ENCODE measurements around the gene ITGB5. TPM values are rescaled to one million over a fixed set of nuclear protein-coding genes. Genes with fewer than 3 reads are reported as not detected.

The ITGB5 gene
- total RNA-seq, 1 donor from 2014 or later: 81.9 TPM

DNA sequence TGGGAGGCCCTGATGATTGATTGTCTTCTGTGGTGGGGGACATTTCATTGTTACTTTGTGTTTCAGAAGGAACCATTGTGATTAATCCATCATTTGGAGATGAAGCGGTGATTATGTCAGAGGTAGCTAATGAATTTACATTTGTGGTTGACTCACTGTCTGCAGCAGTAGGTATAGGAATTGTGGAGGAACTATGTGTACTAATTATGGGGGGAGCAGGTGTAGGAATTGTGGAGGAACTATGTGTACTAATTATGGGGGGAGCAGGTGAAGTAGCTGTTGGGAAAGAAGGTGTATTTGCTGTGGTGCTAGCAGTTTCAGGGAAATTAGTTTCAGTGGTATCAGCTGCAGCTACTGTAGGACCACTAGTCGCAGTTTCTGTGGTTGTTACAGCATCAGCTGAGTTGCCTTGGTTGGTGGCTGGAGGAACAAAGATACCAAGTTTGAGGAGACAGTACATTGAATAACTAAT, 40.4 kb upstream of the ITGB5 start:
- DNase-seq (ENCODE audit: low read depth, low spot score): no peak
- no peak overlapping the region for H3K4me3 Mint-ChIP-seq
- peaks cover 4% of the 10 kb centered on the region for H3K27me3 Mint-ChIP-seq (ENCODE audit: low read depth)
- H3K27ac Mint-ChIP-seq (ENCODE audit: unreplicated experiment): no peak overlapping the region
- H3K9me3 Mint-ChIP-seq: no peaks in the 10 kb centered on the region
- H3K4me1 Mint-ChIP-seq: no peaks in the 10 kb centered on the region
- no peaks in the 10 kb centered on the region for H3K36me3 Mint-ChIP-seq (ENCODE audit: low read depth)
- TF ChIP-seq CTCF (conservative IDR thresholded peaks at IDR 0.05): no peak

DNA sequence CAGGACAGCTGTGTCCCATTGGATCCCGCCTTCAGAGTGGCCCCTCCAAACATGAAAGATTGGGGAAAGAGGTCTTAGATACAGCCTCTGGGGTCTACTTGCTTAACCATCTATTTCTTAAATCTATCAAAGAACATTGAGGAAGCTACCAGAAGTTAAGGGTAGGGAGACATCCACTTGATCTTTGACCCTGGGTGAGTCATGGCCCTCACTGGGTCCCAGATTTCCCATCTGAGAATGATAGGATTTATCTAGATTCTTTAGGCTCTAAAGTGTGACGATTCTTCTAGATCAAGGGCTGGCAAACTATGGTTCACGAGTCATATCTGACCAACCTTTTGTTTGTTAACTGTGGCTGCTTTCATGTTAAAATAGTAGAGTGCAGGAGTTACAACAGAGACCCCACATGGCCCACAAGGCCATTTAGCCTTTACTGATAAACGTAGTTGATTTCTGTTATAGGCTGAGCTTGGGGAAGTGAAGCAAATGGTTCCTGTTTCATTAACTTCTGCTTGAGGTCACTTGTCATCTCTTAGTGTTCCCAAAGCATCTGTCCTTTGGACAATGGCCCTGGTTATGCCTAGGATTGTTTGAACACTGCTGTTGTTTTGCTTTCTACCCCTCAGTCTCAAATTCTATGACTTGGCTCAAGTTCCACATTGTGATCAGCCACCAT, 39.4 kb upstream of the ITGB5 start:
- H3K4me3 Mint-ChIP-seq: no peak overlapping the region
- H3K27me3 Mint-ChIP-seq (ENCODE audit: low read depth): peaks cover 4% of the 10 kb centered on the region
- H3K27ac Mint-ChIP-seq (ENCODE audit: unreplicated experiment): no peak overlapping the region
- no peak for DNase-seq (ENCODE audit: low read depth, low spot score)
- no peak for TF ChIP-seq CTCF (conservative IDR thresholded peaks at IDR 0.05)
- no peaks in the 10 kb centered on the region for H3K9me3 Mint-ChIP-seq
- H3K4me1 Mint-ChIP-seq: no peaks in the 10 kb centered on the region
- no peaks in the 10 kb centered on the region for H3K36me3 Mint-ChIP-seq (ENCODE audit: low read depth)

DNA sequence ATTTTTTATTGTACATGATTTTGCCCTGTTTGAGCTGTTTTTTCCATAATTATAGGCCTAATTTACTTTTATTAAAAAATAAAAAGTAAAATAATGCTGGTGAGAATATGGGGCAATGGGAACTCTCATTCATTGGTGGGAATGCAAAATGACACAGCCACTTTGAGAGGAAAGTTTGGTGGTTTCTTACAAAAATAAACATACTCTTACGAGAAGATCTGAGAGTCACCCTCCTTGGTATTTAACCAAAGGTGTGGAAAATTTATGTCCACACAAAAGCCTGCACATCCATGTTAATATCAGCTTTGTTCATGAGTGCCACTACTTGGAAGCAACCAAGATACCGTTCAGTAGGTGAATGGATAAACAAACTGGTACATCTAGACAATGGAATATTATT, 37.6 kb upstream of the ITGB5 start:
- no peak overlapping the region for H3K4me3 Mint-ChIP-seq
- peaks cover 4% of the 10 kb centered on the region for H3K27me3 Mint-ChIP-seq (ENCODE audit: low read depth)
- no peak overlapping the region for H3K27ac Mint-ChIP-seq (ENCODE audit: unreplicated experiment)
- no peak for DNase-seq (ENCODE audit: low read depth, low spot score)
- no peaks in the 10 kb centered on the region for H3K36me3 Mint-ChIP-seq (ENCODE audit: low read depth)
- TF ChIP-seq CTCF (conservative IDR thresholded peaks at IDR 0.05): no peak
- H3K9me3 Mint-ChIP-seq: no peaks in the 10 kb centered on the region
- no peaks in the 10 kb centered on the region for H3K4me1 Mint-ChIP-seq

GRCh38 chr3:124923833-124924232, 36.7 kb upstream of the ITGB5 start:
- peaks cover 4% of the 10 kb centered on the region for H3K27me3 Mint-ChIP-seq (ENCODE audit: low read depth)
- no peak overlapping the region for H3K27ac Mint-ChIP-seq (ENCODE audit: unreplicated experiment)
- H3K4me1 Mint-ChIP-seq: no peaks in the 10 kb centered on the region
- no peaks in the 10 kb centered on the region for H3K9me3 Mint-ChIP-seq
- H3K4me3 Mint-ChIP-seq: no peak overlapping the region
- no peak for DNase-seq (ENCODE audit: low read depth, low spot score)
- H3K36me3 Mint-ChIP-seq (ENCODE audit: low read depth): no peaks in the 10 kb centered on the region
- no peak for TF ChIP-seq CTCF (conservative IDR thresholded peaks at IDR 0.05)

GRCh38 chr3:124920718-124921117, 33.6 kb upstream of the ITGB5 start:
- Mint-ChIP-seq H3K27ac (ENCODE audit: unreplicated experiment) (no peak overlapping the region), H3K36me3 (ENCODE audit: low read depth) (no peaks in the 10 kb centered on the region), H3K4me1 (no peaks in the 10 kb centered on the region), H3K27me3 (ENCODE audit: low read depth) (no peaks in the 10 kb centered on the region), H3K9me3 (no peaks in the 10 kb centered on the region), H3K4me3 (no peak overlapping the region)
- no peak for DNase-seq (ENCODE audit: low read depth, low spot score)
- no peak for TF ChIP-seq CTCF (conservative IDR thresholded peaks at IDR 0.05)

Measured in neural crest cell (in vitro differentiated cells).